Activated CD8-positive, alpha-beta T cell treated with anti-CD3 and anti-CD28 coated beads for 36 hours (primary cell): ENCODE data around the gene ACKR2. TPM values are rescaled to one million over a fixed set of nuclear protein-coding genes. Genes with fewer than 3 reads are reported as not detected.

ENCODE experiments used
- ATAC-seq: fragments of 200-7000 bp; cut with Tn5 transposase; one replicate; pipeline ENCODE4 v1.10.0; 2021; ENCODE audit warnings: mild to moderate bottlenecking, moderate library complexity
- CTCF ChIA-PET: fragments of 350-600 bp; sonication (Branson Sonifier 250); formaldehyde crosslinking; loops from one replicate; lab custom pipeline; 2021; ENCODE audit warnings: antibody characterized with exemption; lab: Charles Lee
- POLR2A ChIA-PET: fragments of 350-600 bp; sonication (Branson Sonifier 250); formaldehyde crosslinking; loops from one replicate; lab custom pipeline; 2021; ENCODE audit warnings: antibody characterized with exemption; lab: Charles Lee
- DNase-seq: peaks from one replicate; pipeline ENCODE4 v3.0.0-alpha.2; 2020
- H3K27ac Mint-ChIP-seq: one replicate; pipeline ENCODE4 v1.8.0; 2021; ENCODE audit warnings: mild to moderate bottlenecking, mixed read lengths
- H3K27me3 Mint-ChIP-seq: one replicate; pipeline ENCODE4 v1.8.0; 2021; ENCODE audit warnings: mixed read lengths
- H3K36me3 Mint-ChIP-seq: one replicate; pipeline ENCODE4 v1.8.0; 2021; ENCODE audit warnings: low read depth, mixed read lengths
- H3K4me1 Mint-ChIP-seq: one replicate; pipeline ENCODE4 v1.8.0; 2021; ENCODE audit warnings: low read depth, mixed read lengths
- H3K4me3 Mint-ChIP-seq: one replicate; pipeline ENCODE4 v1.8.0; 2021; ENCODE audit warnings: mild to moderate bottlenecking, moderate library complexity, mixed read lengths
- H3K9me3 Mint-ChIP-seq: one replicate; pipeline ENCODE4 v1.8.0; 2021; ENCODE audit warnings: mixed read lengths
- CTCF ChIP-seq: fragments of 200-600 bp; IDR thresholded peaks from one replicate; pipeline ENCODE4 v1.8.0; 2022; ENCODE audit warnings: antibody characterized with exemption, mild to moderate bottlenecking
- intact Hi-C: fragments of 100-400 bp; cut with micrococcal nuclease; formaldehyde crosslinking; loops from one replicate; pipeline ENCODE4 v1.10.0; 2022
- total RNA-seq, 2 experiments: library from RNA; stranded (reverse); gene quantifications; one replicate each; pipeline ENCODE4 v1.2.3, GENCODE V29; 2021

Gene ACKR2
- total RNA-seq, 2 experiments from 2014 or later, result 1.2 to 1.4 TPM

- ATAC-seq (peak; percentile 4), DNase-seq (no peak)
- intact Hi-C loops, result no loop called here
- Mint-ChIP-seq H3K4me3 (peak overlapping the region; percentile 88), H3K9me3 (peaks cover 4% of the 10 kb centered on the region), H3K36me3 (no peaks in the 10 kb centered on the region), H3K27me3 (no peaks in the 10 kb centered on the region), H3K27ac (peak overlapping the region; percentile 88), H3K4me1 (peaks cover 9% of the 10 kb centered on the region)
- TF ChIP-seq CTCF, result no peak
- ChIA-PET CTCF (interaction anchor here (0.8 kb wide), 1 partner anchor 108 kb away, joined by 3 read pairs; no protein-coding TSS in a partner anchor), POLR2A (no interaction called here)
Measured at GRCh38 chr3:42773409-42773751, 35.9 kb upstream of the ACKR2 start.

GRCh38 chr3:42778644-42779043, 30.6 kb upstream of the ACKR2 start:
- ChIA-PET CTCF (interaction anchor here (1.0 to 2.8 kb wide), 5 partner anchors 9 to 103 kb away, joined by 3 to 16 read pairs (median 10); no protein-coding TSS in a partner anchor), POLR2A (interaction anchor here (1.2 kb wide), 1 partner anchor 33 kb away, joined by 3 read pairs; no protein-coding TSS in a partner anchor)
- Mint-ChIP-seq H3K36me3 (no peaks in the 10 kb centered on the region), H3K4me3 (no peak overlapping the region), H3K9me3 (no peaks in the 10 kb centered on the region), H3K27ac (no peak overlapping the region), H3K4me1 (no peaks in the 10 kb centered on the region), H3K27me3 (no peaks in the 10 kb centered on the region)
- no peak for TF ChIP-seq CTCF
- DNase-seq, result no peak
- no peak for ATAC-seq
- intact Hi-C loops, result no loop called here

GRCh38 chr3:42780398-42780797, 28.8 kb upstream of the ACKR2 start:
- H3K27ac Mint-ChIP-seq, result no peak overlapping the region
- H3K27me3 Mint-ChIP-seq, result no peaks in the 10 kb centered on the region
- no peak for ATAC-seq
- ChIA-PET CTCF (interaction anchor here (0.6 to 2.8 kb wide), 15 partner anchors 10 to 534 kb away, joined by 3 to 16 read pairs (median 4); no protein-coding TSS in a partner anchor), POLR2A (interaction anchor here (0.5 to 0.6 kb wide), 2 partner anchors 25 to 49 kb away, joined by 3 read pairs; no protein-coding TSS in a partner anchor)
- peaks cover 2% of the 10 kb centered on the region for H3K36me3 Mint-ChIP-seq
- H3K9me3 Mint-ChIP-seq, result no peaks in the 10 kb centered on the region
- TF ChIP-seq CTCF, result no peak
- intact Hi-C loops, result loop anchor here (5.0 kb wide), 1 partner anchor 102 kb away; no protein-coding TSS in a partner anchor
- no peaks in the 10 kb centered on the region for H3K4me1 Mint-ChIP-seq
- no peak overlapping the region for H3K4me3 Mint-ChIP-seq
- no peak for DNase-seq

- Mint-ChIP-seq H3K9me3 (no peaks in the 10 kb centered on the region), H3K27ac (no peak overlapping the region), H3K27me3 (no peaks in the 10 kb centered on the region), H3K4me3 (no peak overlapping the region), H3K36me3 (peaks cover 4% of the 10 kb centered on the region), H3K4me1 (no peaks in the 10 kb centered on the region)
- ATAC-seq (peak; percentile 97), DNase-seq (peak; percentile 32)
- POLR2A ChIA-PET, result no interaction called here
- CTCF ChIA-PET, result interaction anchor here (0.6 to 2.8 kb wide), 7 partner anchors 11 to 100 kb away, joined by 3 to 16 read pairs (median 3); no protein-coding TSS in a partner anchor
- intact Hi-C loops, result loop anchor here (5.0 kb wide), 1 partner anchor 101 kb away; no protein-coding TSS in a partner anchor
- TF ChIP-seq CTCF, result peak; percentile 80
Measured at GRCh38 chr3:42780892-42781700, 28.1 kb upstream of the ACKR2 start.

- Mint-ChIP-seq H3K27ac (no peak overlapping the region), H3K27me3 (no peaks in the 10 kb centered on the region), H3K9me3 (no peaks in the 10 kb centered on the region), H3K36me3 (peaks cover 14% of the 10 kb centered on the region), H3K4me3 (no peak overlapping the region), H3K4me1 (peaks cover 6% of the 10 kb centered on the region)
- DNase-seq (no peak), ATAC-seq (no peak)
- no peak for TF ChIP-seq CTCF
- intact Hi-C loops, result no loop called here
- CTCF ChIA-PET, result interaction anchor here (2.5 kb wide), 1 partner anchor 53 kb away, joined by 8 read pairs; no protein-coding TSS in a partner anchor
- POLR2A ChIA-PET, result no interaction called here
Measured at GRCh38 chr3:42786212-42786611, 23.0 kb upstream of the ACKR2 start.
